Transverse colon (tissue), 4 donors: ENCODE results near the gene RBM17. TPM values are rescaled to one million over a fixed set of nuclear protein-coding genes. Genes with fewer than 3 reads are reported as not detected.

Experiments used
- DNase-seq: peaks from one replicate; pipeline ENCODE4 v3.0.0-alpha.2; 2019
- H3K27ac ChIP-seq, 4 donors: fragments of 200-600 bp; sonication (generic); 2 replicates each; pipeline ENCODE4 v1.5.1; 2016 to 2018; ENCODE audit warnings: inconsistent platforms in 4 of 4
- H3K27me3 ChIP-seq: fragments of 200-600 bp; sonication (generic); 2 replicates; pipeline ENCODE4 v1.5.1; 2017; ENCODE audit warnings: inconsistent platforms
- H3K36me3 ChIP-seq, 4 donors: fragments of 200-600 bp; sonication (generic); 2 replicates each; pipeline ENCODE4 v1.5.1; 2017 to 2019; ENCODE audit warnings: inconsistent platforms in 4 of 4
- H3K4me1 ChIP-seq, 4 donors: fragments of 200-600 bp; sonication (generic); 2 replicates each; pipeline ENCODE4 v1.5.1; 2017 to 2020; ENCODE audit warnings: inconsistent platforms in 4 of 4
- H3K4me3 ChIP-seq, 4 donors: fragments of 200-600 bp; sonication (generic); 1 replicate in 1 of 4; 2 replicates in 3 of 4; pipeline versions ENCODE4 v1.5.1 to v1.6.1; 2017 to 2019; ENCODE audit warnings: inconsistent platforms in 4 of 4
- H3K9me3 ChIP-seq, 2 donors: fragments of 200-600 bp; sonication (generic); 2 replicates each; pipeline ENCODE4 v1.5.1; 2017 to 2019; ENCODE audit warnings: inconsistent platforms in 2 of 2
- CTCF ChIP-seq, 5 experiments: fragments of 200-600 bp in 3 of 5; fragments of 450-650 bp in 2 of 5; sonication (generic) in 3 of 5; IDR thresholded peaks; 1 replicate in 2 of 5; 2 replicates in 3 of 5; pipeline ENCODE4 v1.5.1; 2016 to 2017; ENCODE audit warnings: antibody characterized with exemption in 5 of 5, inconsistent platforms in 3 of 5, mild to moderate bottlenecking in 2 of 5, moderate library complexity in 1 of 5
- EP300 ChIP-seq: sonication (generic); formaldehyde crosslinking; IDR thresholded peaks from one replicate; pipeline ENCODE4 v1.6.1; 2017; ENCODE audit warnings: antibody characterized with exemption, low read depth
- POLR2A ChIP-seq: fragments of 450-650 bp; IDR thresholded peaks from one replicate; pipeline ENCODE4 v1.6.1; 2016; ENCODE audit warnings: antibody characterized with exemption, mild to moderate bottlenecking, moderate library complexity
- POLR2AphosphoS5 ChIP-seq, 3 donors: sonication (generic); formaldehyde crosslinking; IDR thresholded peaks; one replicate each; pipeline ENCODE4 v1.6.1; 2016; ENCODE audit warnings: antibody characterized with exemption in 3 of 3
- WGBS, 2 donors: methylation state at CpG; one replicate each; pipeline ENCODE4 v1.1.5; 2018; ENCODE audit warnings: low coverage in 1 of 2; 5-methylcytosine and 5-hydroxymethylcytosine counted together
- in situ Hi-C, 4 donors: fragments of 200-750 bp; cut with MboI; loops; one replicate each; pipeline versions ENCODE4 v1.15.0 to v1.15.1; 2017; ENCODE audit warnings: low sequenced_read_pairs in 3 of 4, low pct_ligation_motif_present in 1 of 4, low pct_unique_long_range_greater_than_20kb in 1 of 4
- intact Hi-C: fragments of 100-400 bp; cut with DNase I; formaldehyde crosslinking; loops from one replicate; pipeline ENCODE4 v1.15.1; 2023; ENCODE audit warnings: low total_unique reads
- total RNA-seq, 4 donors: library from RNA; depleted of rRNA; stranded (reverse); fragments of >200 nt; gene quantifications; one replicate each; pipeline ENCODE4 v1.1.0, GENCODE V29; 2016

The RBM17 gene
- total RNA-seq, 4 donors from 2014 or later = 45.0 to 80.7 (median 64.7) TPM

GRCh38 chr10:6144406-6145165, 55.8 kb downstream of the RBM17 start:
- Histone ChIP-seq H3K9me3 (no peaks in the 10 kb centered on the region), H3K27me3 (no peaks in the 10 kb centered on the region), H3K4me3 (peak overlapping the region; percentile 74 to 89 (median 80)), H3K36me3 (no peaks in the 10 kb centered on the region), H3K4me1 (peaks cover 6 to 42% (median 21%) of the 10 kb centered on the region in 4 donors), H3K27ac (peak overlapping the region; percentile 87 to 95 (median 90))
- TF ChIP-seq POLR2A (peak; percentile 55), EP300 (no peak), POLR2AphosphoS5 (IDR thresholded peaks at IDR 0.05) (peak; percentile 63 to 84 (median 76)), CTCF (IDR thresholded peaks at IDR 0.05) (no peak)
- in situ Hi-C loops (loop anchor here in 1 of 4 donors (10.0 kb wide), 1 partner anchor 60 kb away; the partner anchor contains the start of gene PFKFB3), intact Hi-C loops (loop anchor here (5.0 kb wide), 1 partner anchor 58 kb away; the partner anchor contains the start of gene PFKFB3)
- peak; percentile 93 for DNase-seq
- WGBS, 2 donors = 0% methylated on average over 3 to 33 of the region's 81 CpGs

- in situ Hi-C loops = loop anchor here in 1 of 4 donors (10.0 kb wide), 1 partner anchor 59 kb away; the partner anchor contains the start of gene PFKFB3
- peak; percentile 29 for DNase-seq
- peak overlapping the region; percentile 74 to 89 (median 80) for H3K4me3 ChIP-seq
- H3K36me3 ChIP-seq = no peaks in the 10 kb centered on the region
- H3K9me3 ChIP-seq = no peaks in the 10 kb centered on the region
- peak overlapping the region; percentile 87 to 95 (median 90) for H3K27ac ChIP-seq
- peaks cover 6 to 40% (median 21%) of the 10 kb centered on the region in 4 donors for H3K4me1 ChIP-seq
- 7% methylated on average over 39 of the region's 76 CpGs; no CpG with 5 or more reads in 1 of the 2 donors for WGBS, 2 donors
- no peaks in the 10 kb centered on the region for H3K27me3 ChIP-seq
- TF ChIP-seq POLR2A (no peak), POLR2AphosphoS5 (IDR thresholded peaks at IDR 0.05) (no peak), EP300 (no peak), CTCF (IDR thresholded peaks at IDR 0.05) (no peak)
- intact Hi-C loops = loop anchor here (5.0 kb wide), 1 partner anchor 57 kb away; the partner anchor contains the start of gene PFKFB3
Observed at GRCh38 chr10:6145166-6145987, 56.5 kb downstream of the RBM17 start.

- no peaks in the 10 kb centered on the region for H3K9me3 ChIP-seq
- no peaks in the 10 kb centered on the region for H3K36me3 ChIP-seq
- peak overlapping the region; percentile 74 to 89 (median 80) for H3K4me3 ChIP-seq
- TF ChIP-seq POLR2A (no peak), CTCF (IDR thresholded peaks at IDR 0.05) (no peak), EP300 (no peak), POLR2AphosphoS5 (IDR thresholded peaks at IDR 0.05) (no peak)
- peak overlapping the region; percentile 87 to 95 (median 90) for H3K27ac ChIP-seq
- H3K27me3 ChIP-seq = no peaks in the 10 kb centered on the region
- no peak for DNase-seq
- 60 to 64% methylated on average over 2 to 22 of the region's 22 CpGs for WGBS, 2 donors
- in situ Hi-C loops (loop anchor here in 1 of 4 donors (10.0 kb wide), 1 partner anchor 59 kb away; the partner anchor contains the start of gene PFKFB3), intact Hi-C loops (loop anchor here (1.0 to 5.0 kb wide), 2 partner anchors 17 to 56 kb away; partner anchors contain the start of gene PFKFB3)
- peaks cover 3 to 34% (median 20%) of the 10 kb centered on the region in 4 donors for H3K4me1 ChIP-seq
Observed at GRCh38 chr10:6146013-6146785, 57.4 kb downstream of the RBM17 start.
